ENCODE results near the gene SSBP4. TPM values are rescaled to one million over a fixed set of nuclear protein-coding genes. Genes with fewer than 3 reads are reported as not detected.

SSBP4 gene
- total RNA-seq, 1 experiment from 2014 or later, result 97.5 TPM

GRCh38 chr19:18483119-18483890 is 64.1 kb downstream of the SSBP4 start:
- Histone ChIP-seq H3K27ac (ENCODE audit: low read length) (no peak overlapping the region), H3K36me3 (ENCODE audit: low read depth, low read length) (no peaks in the 10 kb centered on the region), H3F3A (ENCODE audit: low read length, unreplicated experiment) (no peaks in the 10 kb centered on the region), H3K4me2 (ENCODE audit: low read length) (no peak overlapping the region), H3K4me3 (ENCODE audit: low read length) (no peak overlapping the region), H3K4me1 (ENCODE audit: insufficient read depth, low read length) (peaks cover 31% of the 10 kb centered on the region), H4K20me1 (ENCODE audit: low read length) (peaks cover 34% of the 10 kb centered on the region), H3K9me3 (ENCODE audit: low read length) (no peaks in the 10 kb centered on the region), H3K9me2 (replicated peaks; ENCODE audit: low read length) (no peaks in the 10 kb centered on the region), H3K79me2 (ENCODE audit: low read length) (peaks cover 98% of the 10 kb centered on the region), H3K9ac (ENCODE audit: low read length) (no peak overlapping the region), H3K27me3 (ENCODE audit: low read length) (no peaks in the 10 kb centered on the region), H2AFZ (ENCODE audit: low read length) (no peak overlapping the region)
- no peak for TF ChIP-seq CTCF (conservative IDR thresholded peaks at IDR 0.05; ENCODE audit: low read depth, low read length)
- TF ChIP-seq EZH2phosphoT487 (IDR thresholded peaks at IDR 0.05; ENCODE audit: borderline replicate concordance, low read length), result no peak
- no peak for TF ChIP-seq EZH2 (IDR thresholded peaks at IDR 0.05; ENCODE audit: low read length, unreplicated experiment)
- ATAC-seq, result no peak
- DNase-seq, result no peak
- ChIA-PET CTCF (no interaction called here), POLR2A (ENCODE audit: unreplicated experiment) (interaction anchor here (0.6 kb wide), 1 partner anchor 88 kb away, joined by 5 read pairs; no protein-coding TSS in a partner anchor)
- BruUV-seq (replicated peaks), result no TSS peak
- intact Hi-C loops (cut with micrococcal nuclease), result no loop called here

Small RNA genes within 50 kb of the gene (microRNA-seq; reads per million reads assigned to microRNA genes)
- gene MIR3189 (ENCODE audit: unreplicated experiment), result 3.0 reads per million, percentile 7 among the genes with 10 or more reads in this experiment

Other genes starting within 250 kb of the SSBP4 start
- gene IFI30, start 245.6 kb upstream of the SSBP4 start, total RNA-seq (2014; rRNA removed), result 31.1 and 35.0 TPM in 2 replicates
- 34.2 and 44.7 TPM in 2 replicates for gene MPV17L2, start 226.2 kb upstream of the SSBP4 start, total RNA-seq (2014; rRNA removed)
- gene RAB3A, start 215.4 kb upstream of the SSBP4 start, total RNA-seq (2014; rRNA removed), result 5.7 and 6.7 TPM in 2 replicates
- gene PDE4C, start 193.0 kb upstream of the SSBP4 start, total RNA-seq (2014; rRNA removed), result 1.8 TPM in 1 of 2 replicates, not detected in the other
- 0.33 and 0.69 TPM in 2 replicates for gene IQCN, start 144.9 kb upstream of the SSBP4 start, total RNA-seq (2014; rRNA removed)
- 151 and 157 TPM in 2 replicates for gene JUND, start 137.8 kb upstream of the SSBP4 start, total RNA-seq (2014; rRNA removed)
- 713 and 856 TPM in 2 replicates for gene LSM4, start 96.3 kb upstream of the SSBP4 start, total RNA-seq (2014; rRNA removed)
- 9.6 and 11.4 TPM in 2 replicates for gene PGPEP1, start 78.8 kb upstream of the SSBP4 start, total RNA-seq (2014; rRNA removed)
- 84.3 and 105 TPM in 2 replicates for gene GDF15, start 33.2 kb upstream of the SSBP4 start, total RNA-seq (2014; rRNA removed)
- not detected in 2 replicates for gene LRRC25, start 21.8 kb upstream of the SSBP4 start, total RNA-seq (2014; rRNA removed)
- 19.4 TPM in 2 replicates for gene ISYNA1, start 18.7 kb downstream of the SSBP4 start, total RNA-seq (2014; rRNA removed)
- gene ELL, start 102.7 kb downstream of the SSBP4 start, total RNA-seq (2014; rRNA removed), result 21.0 and 30.6 TPM in 2 replicates
- gene FKBP8, start 124.2 kb downstream of the SSBP4 start, total RNA-seq (2014; rRNA removed), result 243 and 278 TPM in 2 replicates
- gene KXD1, start 138.5 kb downstream of the SSBP4 start, total RNA-seq (2014; rRNA removed), result 137 and 162 TPM in 2 replicates
- 871 and 1,108 TPM in 2 replicates for gene UBA52, start 152.5 kb downstream of the SSBP4 start, total RNA-seq (2014; rRNA removed)
- gene REX1BD, start 169.4 kb downstream of the SSBP4 start, total RNA-seq (2014; rRNA removed), result 121 and 207 TPM in 2 replicates
- 0.23 and 2.6 TPM in 2 replicates for gene CRLF1, start 187.4 kb downstream of the SSBP4 start, total RNA-seq (2014; rRNA removed)
- gene TMEM59L, start 193.5 kb downstream of the SSBP4 start, total RNA-seq (2014; rRNA removed), result 0.17 and 0.44 TPM in 2 replicates
- gene KLHL26, start 217.6 kb downstream of the SSBP4 start, total RNA-seq (2014; rRNA removed), result 8.4 and 12.7 TPM in 2 replicates

All from PC-3 (cell line).